Mesenchymal stem cell (in vitro differentiated cells and primary cell): ENCODE results near the gene SMAGP.
A peak's percentile ranks its signal among the peaks of the same experiment; 100 is the strongest.

Experiments used
- DNase-seq: peaks from one replicate; pipeline ENCODE4 v3.0.0-alpha.2; 2013
- H2AFZ ChIP-seq: one replicate; pipeline ENCODE4 v1.6.1; 2013; ENCODE audit warnings: low read depth, mild to moderate bottlenecking, control low read depth, inconsistent platforms, low read length, moderate library complexity
- H2AK5ac ChIP-seq: 2 replicates; pipeline ENCODE4 v1.6.1; 2013; ENCODE audit warnings: low read length, moderate library complexity, mild to moderate bottlenecking, inconsistent platforms; ENCODE audit not compliant: severe bottlenecking
- H2BK120ac ChIP-seq: one replicate; pipeline ENCODE4 v1.6.1; 2013; ENCODE audit warnings: low read depth, mild to moderate bottlenecking, inconsistent platforms, low read length, moderate library complexity
- H2BK12ac ChIP-seq, 2 experiments: one replicate each; pipeline ENCODE4 v1.6.1; 2013; ENCODE audit warnings: inconsistent platforms in 2 of 2, low read length in 2 of 2, mild to moderate bottlenecking in 2 of 2, moderate library complexity in 2 of 2, control low read depth in 1 of 2
- H2BK15ac ChIP-seq: one replicate; pipeline ENCODE4 v1.6.1; 2013; ENCODE audit warnings: mild to moderate bottlenecking, low read depth, inconsistent platforms; ENCODE audit not compliant: poor library complexity, severe bottlenecking
- H2BK5ac ChIP-seq: 2 replicates; pipeline ENCODE4 v1.6.1; 2013; ENCODE audit warnings: low read depth, mild to moderate bottlenecking, low read length, control low read depth, inconsistent platforms; ENCODE audit not compliant: poor library complexity, severe bottlenecking
- H3K14ac ChIP-seq, 2 experiments: one replicate each; pipeline ENCODE4 v1.6.1; 2013; ENCODE audit warnings: inconsistent platforms in 2 of 2, low read length in 2 of 2, control low read depth in 1 of 2, mild to moderate bottlenecking in 1 of 2, moderate library complexity in 1 of 2
- H3K18ac ChIP-seq, 2 experiments: one replicate each; pipeline ENCODE4 v1.6.1; 2013; ENCODE audit warnings: inconsistent platforms in 2 of 2, low read length in 2 of 2, control low read depth in 1 of 2, low read depth in 1 of 2, mild to moderate bottlenecking in 1 of 2
- H3K23ac ChIP-seq, 2 experiments: one replicate each; pipeline ENCODE4 v1.6.1; 2013; ENCODE audit warnings: inconsistent platforms in 2 of 2, low read length in 2 of 2, mild to moderate bottlenecking in 2 of 2, moderate library complexity in 2 of 2, control low read depth in 1 of 2
- H3K27ac ChIP-seq: 2 replicates; pipeline ENCODE4 v1.5.1; 2013; ENCODE audit warnings: mild to moderate bottlenecking, moderate library complexity, low read length, control low read depth, inconsistent platforms; ENCODE audit not compliant: poor library complexity, severe bottlenecking
- H3K27me3 ChIP-seq, 2 experiments: 2 replicates each; pipeline versions ENCODE4 v1.6.1 to v1.7.0; 2013; ENCODE audit warnings: low read length in 2 of 2, mild to moderate bottlenecking in 2 of 2, moderate library complexity in 2 of 2, control low read depth in 1 of 2, inconsistent platforms in 1 of 2; ENCODE audit not compliant: control insufficient read depth in 1 of 2, insufficient read depth in 1 of 2
- H3K36me3 ChIP-seq, 2 experiments: 2 replicates each; pipeline versions ENCODE4 v1.6.1 to v1.7.0; 2013; ENCODE audit warnings: low read length in 2 of 2, control low read depth in 1 of 2, inconsistent platforms in 1 of 2, low read depth in 1 of 2, mild to moderate bottlenecking in 1 of 2; ENCODE audit not compliant: insufficient read depth in 2 of 2, control insufficient read depth in 1 of 2
- H3K4ac ChIP-seq, 2 experiments: one replicate each; pipeline ENCODE4 v1.6.1; 2013; ENCODE audit warnings: inconsistent platforms in 2 of 2, low read length in 2 of 2, mild to moderate bottlenecking in 2 of 2, moderate library complexity in 2 of 2, control low read depth in 1 of 2, low read depth in 1 of 2
- H3K4me1 ChIP-seq: 2 replicates; pipeline ENCODE4 v1.6.1; 2013; ENCODE audit warnings: low read depth, low read length, control low read depth; ENCODE audit not compliant: control insufficient read depth, insufficient read depth
- H3K4me2 ChIP-seq: 2 replicates; pipeline ENCODE4 v1.6.1; 2013; ENCODE audit warnings: low read length, mild to moderate bottlenecking, inconsistent platforms; ENCODE audit not compliant: poor library complexity, severe bottlenecking
- H3K4me3 ChIP-seq, 2 experiments: 2 replicates each; pipeline versions ENCODE4 v1.5.1 to v1.7.0; 2013; ENCODE audit warnings: low read length in 2 of 2, mild to moderate bottlenecking in 2 of 2, control low read depth in 1 of 2, low read depth in 1 of 2; ENCODE audit not compliant: insufficient read depth in 1 of 2
- H3K79me1 ChIP-seq: replicated peaks from 2 replicates; pipeline ENCODE4 v1.6.1; 2013; ENCODE audit warnings: mild to moderate bottlenecking, control low read depth, low read length, inconsistent platforms; ENCODE audit not compliant: poor library complexity, severe bottlenecking
- H3K9ac ChIP-seq: 2 replicates; pipeline ENCODE4 v1.7.0; 2013; ENCODE audit warnings: mild to moderate bottlenecking, low read length, moderate library complexity
- H3K9me3 ChIP-seq: 2 replicates; pipeline ENCODE4 v1.7.0; 2013; ENCODE audit warnings: mild to moderate bottlenecking, low read length; ENCODE audit not compliant: control insufficient read depth
- H4K8ac ChIP-seq: one replicate; pipeline ENCODE4 v1.6.1; 2013; ENCODE audit warnings: inconsistent platforms, mild to moderate bottlenecking, low read length, moderate library complexity
- H4K91ac ChIP-seq: one replicate; pipeline ENCODE4 v1.6.1; 2013; ENCODE audit warnings: mild to moderate bottlenecking, low read length, inconsistent platforms
- WGBS: methylation state at CpG from one replicate; pipeline ENCODE4 v1.1.7; 2013; ENCODE audit warnings: mixed read lengths; 5-methylcytosine and 5-hydroxymethylcytosine counted together

SMAGP gene

DNA sequence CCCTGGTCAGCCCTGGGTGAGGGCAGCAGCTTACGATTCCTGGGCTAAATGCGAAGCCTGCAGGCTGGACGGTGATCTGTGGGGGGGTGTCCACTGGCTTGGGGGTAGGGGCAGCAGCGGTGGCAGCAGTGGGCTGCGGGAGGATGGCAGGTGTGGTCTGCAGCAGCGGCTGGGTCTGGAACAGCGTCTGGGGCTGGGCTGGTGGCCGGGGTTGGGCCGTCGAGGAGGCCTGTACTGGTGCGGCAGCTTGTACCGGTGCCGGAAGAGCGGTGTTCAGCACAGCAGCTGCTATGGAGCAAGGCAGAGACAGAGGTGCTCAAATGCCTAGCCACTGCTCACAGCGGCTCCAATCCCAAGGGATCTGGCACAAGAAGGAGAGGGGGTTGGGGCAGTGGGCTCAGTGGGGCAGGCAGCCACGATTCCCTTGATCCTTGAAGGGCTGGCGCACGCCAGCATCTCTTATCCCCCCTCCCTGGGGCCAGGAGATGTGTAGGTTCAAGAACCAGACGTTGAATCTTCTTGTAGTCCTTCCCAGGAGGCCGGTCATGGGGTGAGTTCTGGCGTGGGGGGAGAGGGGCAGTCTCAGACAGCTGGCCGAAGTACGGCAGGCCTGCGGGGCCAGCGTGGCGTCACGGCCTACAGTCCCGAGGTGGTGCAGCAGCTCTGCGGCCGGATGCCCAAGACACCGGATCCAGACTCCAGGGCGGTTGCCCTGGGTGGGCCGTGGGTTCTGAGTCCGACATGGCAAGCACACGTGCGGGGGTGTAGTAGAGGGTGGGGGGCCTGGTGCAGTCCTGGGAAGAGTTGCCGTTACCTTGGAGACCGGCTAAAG is 72.3 kb downstream of the SMAGP start:
- no peak overlapping the region for H3K4me3 ChIP-seq
- no peak overlapping the region for H2AK5ac ChIP-seq
- 93% methylated on average over 38 of the region's 38 CpGs for WGBS
- no peak overlapping the region for H2BK12ac ChIP-seq
- H2BK5ac ChIP-seq, result no peak overlapping the region
- no peak overlapping the region for H3K14ac ChIP-seq
- H3K4me2 ChIP-seq, result no peak overlapping the region
- DNase-seq, result no peak
- no peaks in the 10 kb centered on the region for H3K27me3 ChIP-seq
- no peak overlapping the region for H3K4ac ChIP-seq
- peaks cover 0 to 19% of the 10 kb centered on the region in 2 experiments for H3K36me3 ChIP-seq
- H3K27ac ChIP-seq, result no peak overlapping the region
- no peak overlapping the region for H2AFZ ChIP-seq
- H2BK120ac ChIP-seq, result no peak overlapping the region
- no peaks in the 10 kb centered on the region for H3K9me3 ChIP-seq
- no peak overlapping the region for H3K23ac ChIP-seq
- no peaks in the 10 kb centered on the region for H3K79me1 ChIP-seq
- no peak overlapping the region for H3K9ac ChIP-seq
- no peak overlapping the region for H4K8ac ChIP-seq
- peak overlapping the region; percentile 35 for H4K91ac ChIP-seq
- H3K4me1 ChIP-seq, result no peaks in the 10 kb centered on the region
- H3K18ac ChIP-seq, result no peak overlapping the region
- no peak overlapping the region for H2BK15ac ChIP-seq

DNA sequence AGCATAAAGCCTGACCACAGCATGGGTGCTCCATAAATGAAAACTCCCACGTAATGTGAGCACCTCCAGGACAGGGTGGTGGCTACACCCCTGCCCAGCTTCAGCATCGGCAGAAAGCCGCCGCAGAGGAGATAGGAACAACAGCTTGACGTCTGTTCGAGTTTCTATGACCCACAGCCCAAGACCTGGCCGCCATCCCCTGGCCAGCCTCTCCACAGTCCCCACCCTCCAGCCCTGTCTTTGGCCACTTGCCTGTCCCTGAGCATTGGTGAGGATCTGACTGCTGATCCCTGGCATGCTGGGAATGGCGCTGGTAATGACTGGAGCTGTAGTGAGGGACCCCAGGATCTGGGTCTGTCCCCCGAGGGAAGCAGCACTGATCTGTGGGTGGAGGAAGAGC is 73.7 kb downstream of the SMAGP start:
- no peak overlapping the region for H3K9ac ChIP-seq
- no peak overlapping the region for H2BK15ac ChIP-seq
- H3K27me3 ChIP-seq, result no peaks in the 10 kb centered on the region
- H3K14ac ChIP-seq, result no peak overlapping the region
- H3K4ac ChIP-seq, result no peak overlapping the region
- no peak overlapping the region for H2AFZ ChIP-seq
- no peak overlapping the region for H2BK5ac ChIP-seq
- no peaks in the 10 kb centered on the region for H3K4me1 ChIP-seq
- no peak overlapping the region for H3K27ac ChIP-seq
- no peak for DNase-seq
- H2BK12ac ChIP-seq, result no peak overlapping the region
- no peak overlapping the region for H3K4me3 ChIP-seq
- no peak overlapping the region for H2AK5ac ChIP-seq
- H2BK120ac ChIP-seq, result no peak overlapping the region
- no peak overlapping the region for H3K4me2 ChIP-seq
- no peaks in the 10 kb centered on the region for H3K79me1 ChIP-seq
- no peak overlapping the region for H4K91ac ChIP-seq
- no peak overlapping the region for H3K18ac ChIP-seq
- no peak overlapping the region for H4K8ac ChIP-seq
- peaks cover 0 to 19% of the 10 kb centered on the region in 2 experiments for H3K36me3 ChIP-seq
- no peak overlapping the region for H3K23ac ChIP-seq
- H3K9me3 ChIP-seq, result no peaks in the 10 kb centered on the region
- 96% methylated on average over 9 of the region's 9 CpGs for WGBS

- Histone ChIP-seq H3K14ac (no peak overlapping the region), H2AK5ac (no peak overlapping the region), H3K4ac (no peak overlapping the region), H3K4me1 (no peaks in the 10 kb centered on the region), H3K18ac (no peak overlapping the region), H2BK120ac (no peak overlapping the region), H4K8ac (no peak overlapping the region), H3K27ac (no peak overlapping the region), H3K9me3 (no peaks in the 10 kb centered on the region), H2BK12ac (no peak overlapping the region), H2BK5ac (no peak overlapping the region), H3K9ac (no peak overlapping the region), H2BK15ac (no peak overlapping the region), H3K79me1 (no peaks in the 10 kb centered on the region), H2AFZ (no peak overlapping the region), H3K4me3 (no peak overlapping the region), H4K91ac (no peak overlapping the region), H3K27me3 (no peaks in the 10 kb centered on the region), H3K36me3 (peaks cover 0 to 21% of the 10 kb centered on the region in 2 experiments), H3K4me2 (no peak overlapping the region), H3K23ac (no peak overlapping the region)
- no peak for DNase-seq
- 96% methylated on average over 6 of the region's 7 CpGs for WGBS
Observed at GRCh38 chr12:51195841-51196240, 74.4 kb downstream of the SMAGP start.
